ENCODE measurements around the gene RSPO3.
"Not testable (repeated sequence)": the region's sequence is repeated elsewhere in the genome, so short reads cannot be mapped to it uniquely, and the experiment has no call there.

RSPO3 gene

GRCh38 chr6:127206531-127207095, 88.1 kb downstream of the RSPO3 start:
- DNase-seq, result no peak

- DNase-seq, result no peak
Measured at GRCh38 chr6:127207591-127208120, 89.2 kb downstream of the RSPO3 start.

- no peak for DNase-seq
Measured at GRCh38 chr6:127210725-127211124, 92.3 kb downstream of the RSPO3 start.

GRCh38 chr6:127212376-127212775, 93.9 kb downstream of the RSPO3 start:
- DNase-seq, result no peak

- DNase-seq, result not testable (repeated sequence)
Measured at GRCh38 chr6:127214032-127214431, 95.6 kb downstream of the RSPO3 start.

DNA sequence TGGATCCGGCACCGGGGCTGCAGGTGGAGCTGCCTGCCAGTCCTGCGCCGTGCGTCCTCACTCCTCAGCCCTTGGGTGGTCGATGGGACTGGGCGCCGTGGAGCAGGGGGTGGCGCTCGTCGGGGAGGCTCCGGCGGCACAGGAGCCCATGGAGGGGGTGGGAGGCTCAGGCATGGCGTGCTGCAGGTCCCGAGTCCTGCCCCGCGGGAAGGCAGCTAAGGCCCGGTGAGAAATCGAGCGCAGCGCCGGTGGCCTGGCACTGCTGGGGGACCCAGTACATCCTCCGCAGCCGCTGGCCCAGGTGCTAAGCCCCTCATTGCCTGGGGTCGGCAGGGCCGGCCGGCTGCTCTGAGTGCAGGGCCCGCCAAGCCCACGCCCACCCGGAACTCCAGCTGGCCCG, 96.1 kb downstream of the RSPO3 start:
- not testable (repeated sequence) for DNase-seq

DNA sequence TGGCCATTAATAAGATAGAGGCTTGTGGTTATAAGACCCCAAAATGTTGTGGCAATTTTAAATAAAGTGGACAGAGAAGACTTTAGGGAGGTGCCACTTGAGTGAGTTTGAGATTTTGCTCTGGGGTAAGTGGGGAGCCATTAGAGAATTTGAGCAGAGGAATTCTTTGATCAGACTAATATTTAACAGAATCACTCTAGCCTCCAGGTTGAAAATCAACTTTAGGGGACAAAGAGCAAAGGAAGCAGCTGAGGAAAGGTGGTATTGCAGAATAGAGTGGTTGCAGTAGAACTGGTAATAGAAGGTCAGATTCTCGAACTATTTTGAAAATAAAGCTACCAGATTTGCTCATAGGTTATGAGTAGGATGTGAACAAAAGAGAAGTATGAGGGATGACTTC, 97.5 kb downstream of the RSPO3 start:
- DNase-seq, result no peak

GRCh38 chr6:127216810-127217789, 98.6 kb downstream of the RSPO3 start:
- no peak for DNase-seq

DNA sequence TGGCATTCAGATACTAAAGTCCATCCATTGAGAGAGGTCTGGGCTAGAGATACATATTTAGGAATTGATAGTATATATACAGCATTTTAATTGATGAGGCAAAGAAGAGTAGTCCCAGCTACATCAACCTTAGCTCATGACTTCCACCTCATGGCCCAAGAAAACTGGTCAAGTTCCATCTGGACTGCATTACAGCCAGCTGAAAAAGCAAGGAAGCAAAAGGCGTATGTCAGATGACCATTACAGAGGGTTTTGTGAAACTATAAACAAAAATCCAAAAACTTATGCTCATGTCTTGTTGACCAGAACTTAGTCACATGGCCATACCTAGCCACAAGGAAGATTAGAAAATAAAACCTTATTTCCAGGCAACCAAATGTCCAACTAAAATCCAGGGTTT, 101.4 kb downstream of the RSPO3 start:
- DNase-seq, result no peak

DNA sequence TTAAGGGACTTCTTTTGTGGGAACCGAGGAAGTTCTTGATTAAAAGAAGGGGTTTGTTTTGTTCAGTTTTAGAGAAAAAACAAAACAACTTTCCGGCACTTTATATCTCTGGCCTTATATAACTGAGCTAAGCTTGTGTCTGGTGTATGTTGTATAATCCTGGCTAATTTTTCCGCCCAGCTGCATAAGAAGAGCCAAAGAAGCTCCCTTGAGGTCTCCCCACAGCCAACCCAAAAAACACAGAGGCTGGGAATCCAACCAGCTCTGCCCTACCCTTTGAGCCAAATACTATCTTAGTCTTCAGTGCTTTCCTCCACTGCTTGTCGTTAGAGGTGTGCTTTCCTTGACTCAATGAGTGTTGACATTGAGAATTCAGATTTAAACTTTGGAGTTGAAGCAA, 102.7 kb downstream of the RSPO3 start:
- no peak for DNase-seq

- no peak for DNase-seq
Measured at GRCh38 chr6:127222418-127222817, 103.9 kb downstream of the RSPO3 start.

DNA sequence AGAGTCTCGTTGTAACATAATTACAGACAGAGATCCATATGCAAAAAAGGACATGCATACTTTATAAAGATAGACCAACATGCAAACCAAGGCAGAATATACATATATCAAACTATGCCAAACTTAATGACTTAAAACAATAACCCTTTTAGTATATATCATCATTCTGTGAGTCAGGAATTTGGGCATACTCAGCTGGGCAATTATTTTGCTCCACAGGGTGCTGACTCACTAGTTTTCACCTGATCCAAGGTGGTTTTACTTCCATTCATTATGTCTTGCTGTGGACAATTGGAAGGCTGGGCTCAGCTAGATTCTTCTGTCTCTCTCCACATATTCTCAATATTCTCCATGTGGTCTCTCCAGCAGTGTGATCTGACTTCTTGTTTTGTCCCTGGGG, 107.0 kb downstream of the RSPO3 start:
- DNase-seq, result no peak

DNA sequence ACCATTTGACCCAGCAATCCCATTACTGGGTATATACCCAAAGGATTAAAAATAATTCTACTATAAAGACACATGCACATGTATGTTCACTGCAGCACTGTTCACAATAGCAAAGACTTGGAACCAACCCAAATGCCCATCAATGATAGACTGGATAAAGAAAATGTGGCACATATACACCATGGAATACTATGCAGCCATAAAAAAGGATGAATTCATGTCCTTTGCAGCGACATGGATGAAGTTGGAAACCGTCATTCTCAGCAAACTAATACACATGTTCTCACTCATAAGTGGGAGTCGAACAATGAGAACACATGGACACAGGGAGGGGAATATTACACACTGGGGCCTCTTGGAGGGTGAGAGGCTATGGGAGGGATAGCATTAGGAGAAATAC, 115.3 kb downstream of the RSPO3 start:
- not testable (repeated sequence) for DNase-seq

DNA sequence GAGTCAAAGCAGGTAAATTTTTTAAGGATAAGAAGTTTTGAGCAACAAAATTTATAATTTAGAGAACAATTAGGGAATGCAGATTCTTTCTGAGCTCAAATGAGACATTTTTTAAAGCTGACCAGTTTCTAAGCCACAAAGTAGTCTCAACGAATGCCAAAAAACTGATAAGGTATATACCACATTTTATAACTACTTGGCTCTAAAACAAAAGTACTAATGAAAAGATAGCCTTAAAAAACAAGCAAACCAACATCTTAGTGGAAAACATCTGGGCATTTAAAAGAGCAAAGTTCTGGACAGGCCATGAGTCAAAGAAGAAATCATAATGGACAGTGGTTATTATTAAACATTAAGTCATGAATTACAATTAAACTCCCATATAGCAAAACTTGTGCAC, 125.0 kb downstream of the RSPO3 start:
- DNase-seq, result no peak

Data from retina (tissue), 1 donor.